Stimulated activated CD8-positive, alpha-beta memory T cell treated with anti-CD3 and anti-CD28 coated beads, Interleukin-12 subunit alpha, Interleukin-12 subunit beta, amount 100 ng/mL, for 4 hours (primary cell): ENCODE results near the gene LTB4R2.
A peak's percentile ranks its signal among the peaks of the same experiment; 100 is the strongest.

ENCODE experiments used
- DNase-seq: peaks from one replicate; pipeline ENCODE4 v3.0.0-alpha.2; 2020; ENCODE audit warnings: low read depth

Gene LTB4R2

DNA sequence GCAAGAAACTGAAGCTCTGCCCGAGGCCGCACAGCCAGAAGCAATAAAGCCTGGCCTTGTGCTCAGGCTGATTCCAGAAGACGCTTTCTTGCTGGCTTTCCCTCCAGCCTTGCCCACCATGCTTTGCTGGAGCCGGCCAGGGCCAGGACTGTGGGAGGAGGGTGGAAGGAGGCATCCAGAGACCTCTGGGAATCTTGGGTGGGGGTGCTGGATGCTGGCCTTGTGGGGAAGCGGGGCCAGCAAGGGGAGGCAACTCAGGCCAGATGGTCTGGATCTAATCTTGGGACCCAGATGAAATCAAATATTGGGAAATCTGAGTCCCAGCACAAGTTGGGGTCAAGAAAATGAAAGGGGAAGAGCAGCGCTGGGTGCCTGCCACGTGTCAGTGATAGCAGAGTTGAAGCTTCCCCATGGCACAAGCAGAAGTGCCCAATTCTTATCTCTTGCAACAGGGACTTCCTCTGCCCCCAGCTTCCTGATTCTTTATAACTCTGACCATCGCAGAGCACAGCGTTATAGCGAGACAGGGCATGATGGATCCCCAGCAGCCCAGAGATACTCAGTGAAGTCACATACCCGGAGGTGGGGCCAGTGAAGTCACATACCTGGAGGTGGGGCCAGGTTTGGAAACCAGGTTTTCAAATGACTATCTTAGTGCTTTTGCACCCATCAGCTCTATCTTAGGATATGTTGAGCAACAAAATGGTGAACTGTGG lies 32.2 kb upstream of the LTB4R2 start:
- DNase-seq = no peak

GRCh38 chr14:24278424-24278823 lies 31.5 kb upstream of the LTB4R2 start:
- no peak for DNase-seq

DNA sequence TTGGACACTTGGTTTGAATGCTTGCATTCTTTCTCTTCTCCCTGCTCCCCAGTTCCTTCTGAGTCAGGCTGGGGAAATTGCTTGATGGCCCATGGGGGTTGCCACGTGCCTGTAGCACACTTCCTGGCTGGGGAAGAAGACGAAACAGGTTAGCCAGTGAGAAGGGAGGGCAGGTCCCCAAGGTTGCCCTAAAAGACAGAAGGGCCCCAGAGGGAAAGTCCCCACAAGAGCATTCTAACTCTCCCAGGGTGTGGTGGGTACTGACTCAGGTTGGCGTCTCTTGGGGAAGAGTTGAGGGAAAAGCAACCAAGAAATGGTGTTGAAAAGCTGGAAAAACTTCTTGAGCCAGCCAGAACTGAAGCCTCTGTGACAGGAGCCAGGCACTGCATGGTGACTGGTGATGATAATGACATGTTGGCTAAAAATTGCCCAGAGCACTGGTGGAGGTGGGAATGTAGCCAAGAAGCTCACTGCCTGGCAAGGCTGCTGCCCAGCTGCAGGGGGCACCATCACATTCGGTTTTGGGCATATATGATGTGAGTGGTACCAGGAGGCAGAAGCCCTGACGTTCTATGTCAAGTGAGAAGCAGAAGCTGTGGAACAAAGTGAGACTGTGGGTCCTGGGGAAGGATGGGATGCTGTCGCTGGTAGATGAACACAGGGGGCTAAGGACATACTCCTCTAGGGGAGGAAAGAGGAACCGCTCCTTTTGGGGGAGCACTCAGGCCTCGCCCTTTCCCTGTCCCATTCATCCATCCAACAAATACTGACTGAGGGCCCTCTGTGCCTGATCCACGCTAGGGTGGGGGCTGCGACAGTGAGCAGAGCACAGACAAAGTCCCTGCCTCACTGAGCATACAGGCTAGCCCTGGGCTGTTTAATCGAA lies 30.4 kb upstream of the LTB4R2 start:
- no peak for DNase-seq

- no peak for DNase-seq
Observed at GRCh38 chr14:24280797-24281460, 29.0 kb upstream of the LTB4R2 start.

DNA sequence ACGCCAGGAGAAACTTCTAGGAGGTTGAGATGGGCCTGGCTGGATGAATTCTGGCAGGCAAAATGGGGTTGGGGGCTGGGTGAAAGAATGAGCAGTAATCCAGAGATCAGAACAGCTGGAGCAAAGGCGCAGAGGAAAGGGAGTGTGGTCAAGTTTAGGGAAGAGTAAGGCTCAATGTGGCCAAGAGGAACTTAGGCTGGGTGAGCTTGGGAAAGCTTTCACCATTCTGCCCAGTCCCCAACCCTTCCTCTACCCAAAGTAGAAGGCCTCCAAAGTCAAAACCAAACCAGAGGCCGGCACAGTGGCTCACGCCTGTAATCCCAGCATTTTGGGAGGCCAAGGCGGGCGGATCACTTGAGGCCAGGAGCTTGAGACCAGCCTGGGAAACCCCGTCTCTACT lies 28.3 kb upstream of the LTB4R2 start:
- DNase-seq = no peak

- DNase-seq = no peak
Observed at GRCh38 chr14:24282736-24283135, 27.2 kb upstream of the LTB4R2 start.

DNA sequence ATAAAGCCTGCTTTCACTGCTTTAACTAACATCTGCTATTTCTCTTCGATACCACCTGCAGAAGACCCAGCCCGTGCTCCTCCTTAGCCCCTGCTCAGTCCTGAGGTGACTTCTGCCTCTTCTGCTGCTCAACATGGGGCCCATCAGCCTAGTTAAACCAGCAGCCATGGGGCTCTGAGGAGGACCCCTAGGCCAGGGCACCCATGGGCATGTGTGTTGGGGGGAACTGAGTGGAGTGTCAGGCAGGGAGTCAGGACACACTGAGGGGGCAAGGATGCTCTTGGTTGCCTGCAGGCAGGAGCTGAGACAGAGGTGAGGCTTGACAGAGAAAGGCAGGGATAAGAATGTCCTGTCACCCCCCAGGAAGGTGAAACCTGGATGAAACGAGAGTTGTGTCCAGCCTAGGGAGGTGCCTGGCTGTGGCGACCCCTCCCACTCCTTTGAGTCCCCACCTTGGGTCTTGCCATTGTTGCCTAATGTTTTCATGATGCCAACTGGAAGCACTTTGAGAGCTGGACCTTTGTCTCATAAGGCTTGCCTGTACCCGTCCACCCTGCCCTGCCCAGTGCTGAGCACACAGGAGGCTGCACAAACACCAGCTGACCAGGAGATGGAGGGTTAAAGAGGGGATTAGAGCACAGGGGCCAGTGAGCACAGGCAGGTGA lies 26.0 kb upstream of the LTB4R2 start:
- DNase-seq = no peak

DNA sequence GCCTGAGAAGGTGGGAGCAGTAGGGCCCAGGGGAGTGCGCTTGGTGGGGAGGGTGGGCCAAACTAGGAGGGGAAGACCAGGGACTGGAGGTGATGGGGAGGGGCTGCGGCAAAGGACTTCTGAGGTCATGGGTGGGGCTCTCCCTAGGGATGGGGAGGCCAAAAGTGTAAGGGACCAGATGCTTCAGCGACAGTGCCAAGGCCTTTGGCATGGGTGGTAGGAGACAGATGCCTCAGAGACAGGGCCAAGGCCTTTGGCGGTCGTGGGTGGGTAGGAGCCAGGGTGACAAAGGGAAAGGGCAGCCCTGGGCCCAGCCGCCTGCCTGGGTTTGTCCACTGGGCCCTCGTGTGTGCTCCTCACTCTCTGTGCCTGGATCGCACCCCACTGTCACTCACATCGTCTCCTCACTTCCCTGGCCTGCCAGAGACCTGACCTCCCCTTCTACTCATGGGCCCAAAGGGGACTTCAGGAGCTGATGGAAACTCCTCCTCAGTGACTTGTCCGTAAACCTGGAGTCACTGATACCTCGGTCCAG lies 25.4 kb upstream of the LTB4R2 start:
- no peak for DNase-seq

DNA sequence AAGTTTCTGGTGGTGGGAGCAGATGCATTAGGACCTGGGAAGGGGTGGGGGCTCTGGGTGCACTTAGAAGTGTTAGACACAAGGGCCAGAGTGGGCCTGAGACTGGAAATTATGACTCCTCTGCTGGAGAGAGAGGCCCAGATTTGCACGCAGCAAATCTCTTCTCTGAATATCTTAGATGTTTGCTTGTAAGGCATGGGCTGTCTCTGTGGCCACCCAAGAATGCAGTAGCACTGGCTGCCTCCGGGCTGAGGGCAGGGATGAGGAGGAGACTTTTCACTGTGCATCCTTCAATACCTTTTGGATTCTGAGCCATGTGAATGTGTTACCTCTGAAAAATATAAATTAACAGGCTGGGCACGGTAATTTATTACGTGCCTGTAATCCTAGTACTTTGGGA lies 24.6 kb upstream of the LTB4R2 start:
- DNase-seq = no peak

GRCh38 chr14:24286996-24287395 lies 22.9 kb upstream of the LTB4R2 start:
- no peak for DNase-seq

DNA sequence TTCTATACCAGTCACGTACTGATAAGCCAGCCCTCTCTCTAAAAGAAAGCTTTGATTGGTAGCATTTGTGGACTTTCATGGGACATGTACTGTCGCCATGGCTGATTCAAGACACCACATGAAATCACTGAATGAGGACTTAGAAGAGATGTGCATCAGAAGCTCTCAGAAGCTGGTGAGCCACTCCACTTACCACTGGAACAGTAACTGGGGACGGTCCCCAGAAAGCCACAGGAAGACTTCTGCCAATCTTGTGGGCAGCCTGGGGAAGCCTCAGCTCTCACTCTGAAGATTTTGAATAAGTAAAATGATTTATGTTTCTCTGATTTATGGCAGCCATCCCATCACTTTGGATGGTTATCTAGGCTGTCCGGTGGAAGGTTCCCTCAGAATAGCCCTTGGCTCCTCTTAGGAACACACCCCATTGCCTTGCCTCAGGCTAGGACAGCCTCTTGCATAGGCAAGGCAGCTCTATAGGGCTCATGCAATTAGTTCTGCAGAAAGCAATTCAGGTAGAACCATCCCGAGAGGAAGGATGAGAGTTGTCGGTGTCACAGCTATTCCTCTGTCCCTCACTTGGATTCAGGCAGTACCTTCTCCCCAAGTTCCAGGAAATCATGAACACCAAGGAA lies 20.2 kb upstream of the LTB4R2 start:
- no peak for DNase-seq

GRCh38 chr14:24290746-24291145 lies 19.2 kb upstream of the LTB4R2 start:
- no peak for DNase-seq

DNA sequence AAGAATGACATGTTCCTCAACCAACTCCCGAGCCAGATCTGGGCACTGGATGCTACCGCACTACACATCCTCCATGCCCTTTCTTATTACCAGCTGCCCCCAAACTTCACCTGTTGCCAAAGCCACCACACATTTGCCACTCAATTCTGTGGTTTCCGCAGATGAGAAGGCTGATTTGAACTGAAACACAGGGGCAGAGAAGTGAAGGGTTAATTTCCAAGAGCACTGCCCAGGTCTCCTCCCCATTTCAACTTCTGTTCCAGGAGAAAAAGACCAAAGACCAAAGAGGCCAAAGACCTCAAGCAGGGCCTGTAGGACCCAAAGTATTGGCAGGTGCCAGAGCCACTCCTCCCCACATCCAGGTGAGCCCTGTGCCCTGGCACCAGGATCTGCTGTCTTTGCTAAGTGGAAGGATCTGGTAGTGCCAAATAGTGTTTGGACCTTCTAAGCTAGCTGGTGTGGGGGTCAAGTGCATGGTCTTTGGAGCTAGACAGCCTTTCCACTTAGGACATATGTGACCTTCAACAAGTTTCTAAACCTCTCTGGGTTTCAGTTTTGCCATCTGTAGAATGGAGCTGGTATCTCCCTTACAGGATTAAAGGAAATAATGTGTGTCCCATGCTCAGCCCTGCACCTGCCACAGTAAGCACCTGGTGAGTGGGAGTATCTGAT lies 18.4 kb upstream of the LTB4R2 start:
- DNase-seq = no peak

DNA sequence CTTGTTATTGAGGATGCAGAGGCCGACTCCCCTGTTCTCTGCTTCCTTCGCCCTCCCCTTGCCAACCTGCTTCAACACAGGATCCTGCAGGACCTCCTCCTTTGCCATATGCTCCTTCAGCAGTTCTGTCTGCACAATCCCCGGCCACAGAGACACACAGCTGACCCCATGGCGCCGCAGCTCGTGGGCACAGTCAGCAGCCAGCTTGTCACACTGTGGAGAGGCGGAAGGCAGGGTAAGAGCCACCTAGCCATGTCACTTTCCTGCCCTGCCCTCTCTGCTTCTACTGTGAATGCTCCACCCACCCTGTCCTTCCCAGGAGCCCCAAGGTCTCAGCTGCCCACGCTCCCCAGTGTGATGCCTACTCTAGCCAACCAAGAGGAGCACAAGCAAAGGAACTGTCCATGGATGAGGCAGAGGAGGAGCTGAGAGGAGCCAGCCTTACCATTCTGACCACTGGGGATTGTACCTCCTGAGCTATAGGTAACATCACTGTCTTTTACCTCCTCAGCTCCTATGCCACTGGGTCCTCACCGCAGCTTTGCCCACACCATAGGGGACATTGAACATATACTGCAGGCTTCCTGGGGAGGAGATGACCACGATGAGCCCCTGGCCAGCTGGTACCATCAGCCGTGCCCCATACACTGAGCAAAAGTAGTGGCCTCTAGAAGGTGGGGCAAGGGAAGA lies 17.7 kb upstream of the LTB4R2 start:
- DNase-seq = no peak

DNA sequence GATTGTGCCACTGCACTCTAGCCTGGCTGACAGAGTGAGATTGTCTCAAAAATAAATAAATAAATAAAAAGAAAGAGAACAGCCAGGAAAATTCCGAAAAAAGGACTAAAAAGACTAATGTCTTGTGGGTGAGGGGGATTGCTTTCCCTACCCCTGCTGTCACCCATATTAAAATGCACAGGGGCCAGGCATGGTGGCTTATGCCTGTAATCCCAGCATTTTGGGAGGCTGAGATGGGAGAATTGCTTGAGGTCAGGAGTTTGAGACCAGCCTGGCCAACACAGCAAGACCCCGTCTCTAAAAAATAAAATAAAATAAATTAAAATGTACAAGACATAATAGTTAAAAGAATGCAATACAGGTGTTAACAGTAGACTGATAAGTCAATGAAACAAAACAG lies 16.4 kb upstream of the LTB4R2 start:
- no peak for DNase-seq

GRCh38 chr14:24296341-24297157 lies 13.4 kb upstream of the LTB4R2 start:
- peak; percentile 42 for DNase-seq

DNA sequence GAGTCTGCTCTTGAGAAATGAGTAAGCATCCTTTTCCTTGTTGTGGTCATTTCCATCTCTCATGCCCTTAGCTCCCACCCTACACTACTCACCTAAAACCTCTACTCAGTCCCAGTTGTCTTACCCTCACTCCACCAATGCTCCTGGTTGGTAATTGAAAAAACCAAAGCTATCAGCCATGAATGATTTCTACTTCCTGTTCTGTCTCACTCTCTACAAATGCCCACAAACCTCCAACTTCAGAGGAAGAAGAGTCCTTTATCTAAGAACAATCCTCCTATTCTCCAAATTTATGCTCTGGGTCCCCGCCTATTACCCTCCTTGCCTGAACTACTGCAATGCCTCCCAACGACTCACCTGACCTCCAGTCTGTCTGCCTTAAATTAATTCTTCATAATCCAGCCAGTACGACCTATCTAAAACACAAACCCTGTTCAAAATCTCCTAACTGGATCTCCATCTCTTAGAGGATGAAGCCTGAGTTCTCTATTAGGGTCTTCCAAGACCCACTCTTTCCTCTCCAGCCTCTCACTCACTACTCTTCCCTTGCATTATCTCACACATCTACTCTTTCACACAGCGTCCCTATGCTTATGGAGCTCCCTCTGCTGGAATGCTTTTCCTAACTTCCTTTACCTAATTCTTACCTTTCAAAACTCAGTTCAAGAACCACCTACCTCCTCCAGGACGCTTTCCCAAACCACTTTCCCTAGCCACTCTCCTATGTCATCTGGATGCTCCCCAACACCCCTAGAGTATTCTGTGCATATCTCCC lies 12.6 kb upstream of the LTB4R2 start:
- no peak for DNase-seq

- no peak for DNase-seq
Observed at GRCh38 chr14:24298892-24299254, 11.1 kb upstream of the LTB4R2 start.
